Tibial artery (tissue), 4 donors: ENCODE measurements around the gene WHRN.

Source experiments
- DNase-seq, 2 donors: peaks; one replicate each; pipeline ENCODE4 v3.0.0-alpha.2; 2019
- H3K27ac ChIP-seq, 2 donors: fragments of 200-600 bp; sonication (generic) in 1 of 2; 1 replicate in 1 of 2; 2 replicates in 1 of 2; pipeline ENCODE4 v1.5.1; 2018 to 2019; ENCODE audit warnings: mild to moderate bottlenecking in 1 of 2
- H3K27me3 ChIP-seq, 2 donors: fragments of 200-600 bp; sonication (generic) in 1 of 2; one replicate each; pipeline versions ENCODE4 v1.5.1 to v1.6.0; 2016 to 2019
- H3K36me3 ChIP-seq, 3 donors: fragments of 200-600 bp; sonication (generic) in 2 of 3; one replicate each; pipeline ENCODE4 v1.5.1; 2016 to 2019; ENCODE audit warnings: mild to moderate bottlenecking in 2 of 3
- H3K4me1 ChIP-seq, 4 donors: fragments of 200-600 bp; sonication (generic) in 2 of 4; 1 replicate in 3 of 4; 2 replicates in 1 of 4; pipeline ENCODE4 v1.5.1; 2016 to 2019
- H3K4me3 ChIP-seq, 2 donors: fragments of 200-600 bp; sonication (generic) in 1 of 2; 1 replicate in 1 of 2; 2 replicates in 1 of 2; pipeline ENCODE4 v1.5.1; 2018 to 2019; ENCODE audit warnings: mild to moderate bottlenecking in 2 of 2
- H3K9me3 ChIP-seq, 3 donors: fragments of 200-600 bp; sonication (generic) in 1 of 3; one replicate each; pipeline ENCODE4 v1.5.1; 2016 to 2019
- intact Hi-C: fragments of 100-400 bp; cut with DNase I; formaldehyde crosslinking; loops from one replicate; pipeline ENCODE4 v1.15.0; 2023; ENCODE audit warnings: low total_unique reads
- TF ChIP-seq, protein P1 (sequence below), 2 experiments: fragments of 200-600 bp in 1 of 2; fragments of 450-650 bp in 1 of 2; IDR thresholded peaks; one replicate each; pipeline ENCODE4 v1.5.1; 2017 to 2019; ENCODE audit warnings: antibody characterized with exemption in 2 of 2, mild to moderate bottlenecking in 1 of 2, moderate library complexity in 1 of 2

WHRN gene

DNA sequence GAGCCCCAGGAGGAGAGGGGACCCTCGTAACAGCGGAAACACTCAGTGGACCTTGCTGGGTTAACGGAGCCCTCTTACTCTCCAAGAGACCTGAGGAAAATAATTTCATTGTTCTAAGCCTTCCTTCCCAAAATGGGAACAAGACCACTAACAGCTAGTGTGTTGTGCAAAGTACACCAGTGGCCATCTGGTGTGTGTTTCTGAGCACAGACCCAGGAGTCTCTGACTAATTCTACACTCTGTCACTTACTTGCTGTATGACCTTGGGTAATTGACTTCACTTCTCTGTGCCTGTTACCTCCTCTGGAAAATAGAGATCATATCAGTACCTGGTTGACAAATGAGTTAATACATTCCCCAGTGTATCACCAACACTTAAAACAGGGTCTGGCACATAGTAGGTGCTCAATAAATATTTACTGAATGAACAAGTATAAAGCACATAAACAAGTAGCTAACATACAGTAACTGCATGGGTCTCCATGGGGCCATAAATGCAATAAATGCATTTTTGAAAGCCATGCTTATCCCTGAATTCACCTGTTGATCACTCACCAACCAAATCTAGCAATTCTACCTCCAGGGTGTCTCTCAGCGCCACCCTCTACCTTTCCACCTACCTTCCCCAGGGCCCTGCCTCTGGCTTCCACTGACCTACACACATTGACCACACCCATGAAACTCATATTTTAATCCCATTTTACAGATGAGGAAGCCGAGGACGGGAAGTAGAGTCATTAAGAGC, 72.8 kb downstream of the WHRN start:
- intact Hi-C loops: no loop called here
- Histone ChIP-seq H3K27me3 (peaks cover 0 to 23% of the 10 kb centered on the region in 2 donors), H3K4me1 (no peaks in the 10 kb centered on the region), H3K36me3 (no peaks in the 10 kb centered on the region), H3K4me3 (no peak overlapping the region), H3K9me3 (no peaks in the 10 kb centered on the region), H3K27ac (no peak overlapping the region)
- TF ChIP-seq, protein P1, sequence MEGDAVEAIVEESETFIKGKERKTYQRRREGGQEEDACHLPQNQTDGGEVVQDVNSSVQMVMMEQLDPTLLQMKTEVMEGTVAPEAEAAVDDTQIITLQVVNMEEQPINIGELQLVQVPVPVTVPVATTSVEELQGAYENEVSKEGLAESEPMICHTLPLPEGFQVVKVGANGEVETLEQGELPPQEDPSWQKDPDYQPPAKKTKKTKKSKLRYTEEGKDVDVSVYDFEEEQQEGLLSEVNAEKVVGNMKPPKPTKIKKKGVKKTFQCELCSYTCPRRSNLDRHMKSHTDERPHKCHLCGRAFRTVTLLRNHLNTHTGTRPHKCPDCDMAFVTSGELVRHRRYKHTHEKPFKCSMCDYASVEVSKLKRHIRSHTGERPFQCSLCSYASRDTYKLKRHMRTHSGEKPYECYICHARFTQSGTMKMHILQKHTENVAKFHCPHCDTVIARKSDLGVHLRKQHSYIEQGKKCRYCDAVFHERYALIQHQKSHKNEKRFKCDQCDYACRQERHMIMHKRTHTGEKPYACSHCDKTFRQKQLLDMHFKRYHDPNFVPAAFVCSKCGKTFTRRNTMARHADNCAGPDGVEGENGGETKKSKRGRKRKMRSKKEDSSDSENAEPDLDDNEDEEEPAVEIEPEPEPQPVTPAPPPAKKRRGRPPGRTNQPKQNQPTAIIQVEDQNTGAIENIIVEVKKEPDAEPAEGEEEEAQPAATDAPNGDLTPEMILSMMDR (IDR thresholded peaks at IDR 0.05): no peak
- DNase-seq: no peak

DNA sequence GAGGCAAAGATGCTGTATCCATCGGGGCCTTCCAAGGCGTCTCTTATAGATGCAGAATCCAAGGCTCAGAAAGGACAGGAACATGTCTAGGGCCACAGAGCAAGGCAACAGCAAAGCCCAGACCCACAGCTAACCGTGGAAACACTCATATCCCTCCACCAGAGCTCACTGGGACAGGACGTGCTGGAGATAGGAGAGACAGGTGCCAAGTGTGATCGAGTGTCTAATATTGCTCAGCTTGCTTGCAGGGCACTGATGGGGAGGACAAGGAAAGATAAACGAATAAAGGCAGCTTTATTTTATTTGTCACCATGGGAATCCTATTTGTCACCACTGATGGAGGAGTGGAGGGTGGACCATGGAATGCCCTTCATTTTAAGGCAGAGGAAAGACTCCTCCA, 73.5 kb downstream of the WHRN start:
- intact Hi-C loops: no loop called here
- Histone ChIP-seq H3K4me3 (no peak overlapping the region), H3K4me1 (no peaks in the 10 kb centered on the region), H3K27ac (no peak overlapping the region), H3K9me3 (no peaks in the 10 kb centered on the region), H3K27me3 (peaks cover 0 to 23% of the 10 kb centered on the region in 2 donors), H3K36me3 (no peaks in the 10 kb centered on the region)
- TF ChIP-seq, protein P1 (IDR thresholded peaks at IDR 0.05): no peak
- no peak for DNase-seq

DNA sequence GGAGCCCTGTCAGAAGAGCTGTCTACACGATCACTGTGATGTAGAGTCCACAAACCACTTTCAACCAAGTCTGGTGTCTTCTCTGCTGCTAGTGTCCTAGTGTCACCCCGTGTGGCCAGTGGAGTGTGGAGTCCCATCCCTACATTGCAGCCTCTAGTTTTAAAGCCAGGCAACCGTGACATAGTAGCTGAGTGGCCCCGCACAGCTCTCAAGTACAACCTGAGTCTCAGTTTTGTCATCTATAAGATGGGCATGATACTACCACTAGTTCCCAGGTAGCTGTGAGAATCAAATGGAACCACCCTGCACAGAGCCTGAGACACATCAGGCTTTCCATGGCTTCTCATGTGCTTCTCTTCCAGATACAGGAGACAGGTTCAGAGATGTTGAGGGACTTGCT, 74.3 kb downstream of the WHRN start:
- Histone ChIP-seq H3K27me3 (peaks cover 0 to 23% of the 10 kb centered on the region in 2 donors), H3K4me3 (no peak overlapping the region), H3K9me3 (no peaks in the 10 kb centered on the region), H3K4me1 (no peaks in the 10 kb centered on the region), H3K27ac (no peak overlapping the region), H3K36me3 (no peaks in the 10 kb centered on the region)
- DNase-seq: no peak
- TF ChIP-seq, protein P1 (IDR thresholded peaks at IDR 0.05): no peak
- intact Hi-C loops: no loop called here

DNA sequence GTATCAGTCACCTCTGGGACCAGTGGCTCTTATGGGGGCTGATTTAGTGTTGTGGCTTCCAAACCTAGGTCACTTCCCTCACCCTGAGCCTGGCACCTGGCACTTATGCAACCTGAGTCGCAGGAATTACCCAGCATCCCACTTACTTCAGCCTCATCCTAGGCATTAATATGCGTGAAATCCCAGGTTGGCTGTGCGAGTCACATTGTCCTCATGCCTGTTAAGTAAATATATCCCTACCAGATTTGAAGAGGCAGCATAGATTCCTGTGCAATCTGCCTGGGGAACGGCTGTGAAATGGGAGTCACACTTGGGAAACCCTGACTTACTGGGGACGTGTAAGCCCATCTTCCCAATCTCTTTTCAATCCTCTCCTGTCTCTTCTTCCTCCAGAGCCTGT, 74.8 kb downstream of the WHRN start:
- no peak for DNase-seq
- no peaks in the 10 kb centered on the region for H3K4me1 ChIP-seq
- intact Hi-C loops: no loop called here
- H3K27ac ChIP-seq: no peak overlapping the region
- peaks cover 0 to 23% of the 10 kb centered on the region in 2 donors for H3K27me3 ChIP-seq
- no peak overlapping the region for H3K4me3 ChIP-seq
- H3K9me3 ChIP-seq: no peaks in the 10 kb centered on the region
- H3K36me3 ChIP-seq: no peaks in the 10 kb centered on the region
- TF ChIP-seq, protein P1 (IDR thresholded peaks at IDR 0.05): no peak

DNA sequence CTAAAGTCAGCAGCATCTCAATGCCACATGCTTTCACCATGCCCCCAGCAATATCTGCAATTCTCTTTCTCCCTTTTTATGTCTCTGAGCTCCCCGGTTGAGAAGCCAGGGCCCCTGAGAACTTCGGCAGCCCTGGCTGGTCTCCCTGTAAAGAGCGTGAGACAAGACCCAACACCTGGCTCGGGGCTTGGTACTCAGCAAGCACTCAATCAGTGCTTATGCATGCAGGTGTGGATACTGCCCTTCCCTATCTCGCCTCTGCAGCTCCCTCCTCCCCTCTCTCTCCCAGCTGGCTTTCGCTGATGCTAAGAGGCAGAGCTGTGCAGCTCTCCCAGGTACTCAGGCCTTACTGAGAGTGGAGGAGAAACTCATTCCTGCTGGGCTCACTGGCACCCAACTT, 75.8 kb downstream of the WHRN start:
- H3K4me1 ChIP-seq: no peaks in the 10 kb centered on the region
- TF ChIP-seq, protein P1 (IDR thresholded peaks at IDR 0.05): no peak
- H3K27ac ChIP-seq: no peak overlapping the region
- H3K36me3 ChIP-seq: no peaks in the 10 kb centered on the region
- no peaks in the 10 kb centered on the region for H3K9me3 ChIP-seq
- H3K4me3 ChIP-seq: no peak overlapping the region
- peaks cover 0 to 23% of the 10 kb centered on the region in 2 donors for H3K27me3 ChIP-seq
- intact Hi-C loops: no loop called here
- no peak for DNase-seq
